ENCODE results near the gene DBF4B.
A peak's percentile ranks its signal among the peaks of the same experiment; 100 is the strongest.

The DBF4B gene

GRCh38 chr17:44749076-44749979 is 40.9 kb downstream of the DBF4B start:
- peaks cover 16% of the 10 kb centered on the region for H3K36me3 ChIP-seq (ENCODE audit: low read depth)
- DNase-seq (ENCODE audit: low spot score), result peak; percentile 60
- H3K4me3 ChIP-seq (ENCODE audit: severe bottlenecking), result no peak overlapping the region
- H3K4me1 ChIP-seq (ENCODE audit: insufficient read depth, poor library complexity, severe bottlenecking), result no peaks in the 10 kb centered on the region
- H3K9me3 ChIP-seq (ENCODE audit: severe bottlenecking), result no peaks in the 10 kb centered on the region
- H3K27ac ChIP-seq (ENCODE audit: poor library complexity, severe bottlenecking), result no peak overlapping the region
- no peaks in the 10 kb centered on the region for H3K27me3 ChIP-seq (ENCODE audit: insufficient read depth, poor library complexity, severe bottlenecking)
- ATAC-seq (ENCODE audit: low read depth), result no peak; the same call in 2 of the 3 replicates
- TF ChIP-seq CTCF (IDR thresholded peaks at IDR 0.05; ENCODE audit: poor library complexity, severe bottlenecking), result no peak

- TF ChIP-seq CTCF (IDR thresholded peaks at IDR 0.05; ENCODE audit: poor library complexity, severe bottlenecking), result no peak
Observed at GRCh38 chr17:44749980-44750318, 41.5 kb downstream of the DBF4B start.

GRCh38 chr17:44751331-44751730 is 42.9 kb downstream of the DBF4B start:
- no peak overlapping the region for H3K27ac ChIP-seq (ENCODE audit: poor library complexity, severe bottlenecking)

More at GRCh38 chr17:44749980-44750318, 41.5 kb downstream of the DBF4B start:
- no peaks in the 10 kb centered on the region for H3K9me3 ChIP-seq (ENCODE audit: severe bottlenecking)
- H3K36me3 ChIP-seq (ENCODE audit: low read depth), result peaks cover 10% of the 10 kb centered on the region
- ATAC-seq (ENCODE audit: low read depth), result no peak
- no peak overlapping the region for H3K27ac ChIP-seq (ENCODE audit: poor library complexity, severe bottlenecking)
- no peaks in the 10 kb centered on the region for H3K4me1 ChIP-seq (ENCODE audit: insufficient read depth, poor library complexity, severe bottlenecking)
- H3K4me3 ChIP-seq (ENCODE audit: severe bottlenecking), result no peak overlapping the region
- no peak for DNase-seq (ENCODE audit: low spot score)
- H3K27me3 ChIP-seq (ENCODE audit: insufficient read depth, poor library complexity, severe bottlenecking), result no peaks in the 10 kb centered on the region

GRCh38 chr17:44751806-44752205 is 43.3 kb downstream of the DBF4B start:
- Histone ChIP-seq H3K36me3 (ENCODE audit: low read depth) (peaks cover 9% of the 10 kb centered on the region), H3K9me3 (ENCODE audit: severe bottlenecking) (no peaks in the 10 kb centered on the region), H3K27ac (ENCODE audit: poor library complexity, severe bottlenecking) (no peak overlapping the region), H3K27me3 (ENCODE audit: insufficient read depth, poor library complexity, severe bottlenecking) (no peaks in the 10 kb centered on the region), H3K4me3 (ENCODE audit: severe bottlenecking) (no peak overlapping the region), H3K4me1 (ENCODE audit: insufficient read depth, poor library complexity, severe bottlenecking) (no peaks in the 10 kb centered on the region)
- ATAC-seq (ENCODE audit: low read depth), result no peak
- no peak for DNase-seq (ENCODE audit: low spot score)
- no peak for TF ChIP-seq CTCF (IDR thresholded peaks at IDR 0.05; ENCODE audit: poor library complexity, severe bottlenecking)

More at GRCh38 chr17:44751331-44751730, 42.9 kb downstream of the DBF4B start:
- H3K27me3 ChIP-seq (ENCODE audit: insufficient read depth, poor library complexity, severe bottlenecking), result no peaks in the 10 kb centered on the region
- H3K36me3 ChIP-seq (ENCODE audit: low read depth), result peaks cover 9% of the 10 kb centered on the region
- no peak for DNase-seq (ENCODE audit: low spot score)
- H3K4me1 ChIP-seq (ENCODE audit: insufficient read depth, poor library complexity, severe bottlenecking), result no peaks in the 10 kb centered on the region
- no peak for ATAC-seq (ENCODE audit: low read depth)
- no peak overlapping the region for H3K4me3 ChIP-seq (ENCODE audit: severe bottlenecking)
- no peaks in the 10 kb centered on the region for H3K9me3 ChIP-seq (ENCODE audit: severe bottlenecking)
- TF ChIP-seq CTCF (IDR thresholded peaks at IDR 0.05; ENCODE audit: poor library complexity, severe bottlenecking), result no peak
